ENCODE measurements around the gene SDC1. TPM values are rescaled to one million over a fixed set of nuclear protein-coding genes. Genes with fewer than 3 reads are reported as not detected.
A peak's percentile ranks its signal among the peaks of the same experiment; 100 is the strongest.
"Not testable (repeated sequence)": the region's sequence is repeated elsewhere in the genome, so short reads cannot be mapped to it uniquely, and the experiment has no call there.

The SDC1 gene
- total RNA-seq, 1 donor from 2014 or later = 127 TPM

DNA sequence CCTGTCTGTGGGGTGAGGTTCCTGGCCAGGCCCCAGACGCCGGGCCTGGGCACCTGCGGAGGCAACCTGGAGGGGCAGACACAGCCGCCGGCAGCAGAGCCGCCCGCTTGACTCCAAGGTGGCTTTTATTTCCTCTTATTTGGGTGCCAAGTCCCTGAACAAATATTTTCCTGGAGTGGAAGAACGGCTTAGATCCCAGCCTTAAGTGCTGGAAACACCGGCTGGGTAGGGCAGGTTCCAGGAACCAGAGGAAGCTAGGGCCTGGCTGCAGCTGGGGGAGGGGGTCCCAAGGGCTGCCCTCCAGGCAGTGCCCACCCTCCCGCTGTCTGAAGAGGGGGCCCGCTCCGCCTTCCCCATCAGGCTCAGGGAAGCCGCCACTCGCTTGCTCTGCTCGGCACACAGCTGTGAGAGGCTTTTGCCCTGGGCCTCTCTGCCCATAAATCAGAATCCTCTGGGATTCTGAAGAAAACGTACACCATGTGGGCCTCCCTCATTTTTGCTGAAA lies 28.2 kb downstream of the SDC1 start:
- peak; percentile 33 for DNase-seq

DNA sequence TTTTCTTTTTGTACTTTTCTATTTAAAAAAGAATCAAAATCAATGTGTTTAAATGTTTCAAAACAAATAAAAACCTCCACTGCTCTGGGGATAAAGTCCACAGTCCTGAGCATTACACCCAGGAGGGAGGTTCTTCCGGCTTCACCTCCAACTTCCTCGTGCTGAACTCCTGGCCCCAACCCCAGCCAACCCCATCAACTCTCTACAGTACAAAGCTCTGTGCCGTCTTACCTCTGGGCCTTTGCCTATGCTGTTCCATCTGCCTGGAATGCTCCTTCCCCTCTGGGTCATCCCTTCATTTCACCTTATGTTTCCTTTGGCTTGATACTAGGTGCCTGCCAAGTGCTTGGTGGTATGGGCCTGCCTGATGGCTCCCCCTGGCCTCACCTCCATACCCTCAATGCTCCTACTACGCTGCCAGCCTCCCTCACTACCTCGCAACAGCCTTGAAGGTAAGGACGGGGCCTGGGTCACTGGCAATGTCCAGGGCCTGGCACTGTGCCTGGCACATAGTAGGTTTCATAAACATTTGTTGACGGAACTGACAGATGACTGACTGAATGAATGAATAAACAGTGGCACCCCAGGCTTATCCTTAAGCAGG lies 28.8 kb downstream of the SDC1 start:
- DNase-seq = no peak

DNA sequence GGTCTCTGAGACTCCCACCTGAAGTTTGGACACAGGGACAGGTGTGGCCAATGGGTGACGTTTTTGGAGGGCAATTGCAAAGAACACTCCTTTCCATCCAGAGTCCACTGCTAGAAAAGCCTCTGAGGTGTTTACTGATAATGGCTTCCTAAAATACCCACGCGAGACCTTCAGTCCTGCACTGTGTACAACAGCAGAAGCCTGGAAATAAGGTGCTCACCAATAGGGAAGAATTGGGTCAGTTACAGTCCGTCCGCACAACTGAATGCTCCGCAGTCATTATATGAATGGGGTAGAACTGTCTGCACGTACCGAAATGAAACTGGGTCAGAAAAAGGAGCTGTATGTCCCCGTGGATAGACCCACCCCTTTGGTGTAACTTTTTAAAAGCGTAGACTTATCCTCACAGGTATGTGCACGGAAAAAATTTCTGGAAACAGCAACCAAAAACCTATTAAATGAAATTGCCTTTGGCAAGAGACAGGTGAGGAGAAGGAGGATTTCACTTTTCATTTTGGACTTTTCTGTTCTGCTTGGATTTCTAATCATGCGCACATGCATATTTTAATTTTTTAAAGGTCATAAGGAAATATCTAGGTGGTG lies 29.4 kb downstream of the SDC1 start:
- no peak for DNase-seq

DNA sequence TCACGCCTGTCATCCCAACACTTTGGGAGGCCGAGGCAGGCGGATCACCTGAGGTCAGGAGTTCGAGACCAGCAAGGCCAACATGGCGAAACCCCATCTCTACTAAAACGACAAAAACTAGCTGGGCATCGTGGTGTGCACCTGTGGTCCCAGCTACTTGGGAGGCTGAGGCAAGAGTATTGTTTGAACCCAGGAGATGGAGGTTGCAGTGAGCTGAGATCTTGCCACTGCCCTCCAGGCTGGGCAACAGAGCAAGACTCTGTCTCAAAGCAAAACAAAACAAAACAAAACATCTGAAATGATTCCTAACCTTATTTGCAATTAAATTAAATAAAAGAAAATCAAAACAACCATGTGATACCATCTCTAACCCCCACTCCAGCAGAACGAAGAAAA lies 29.9 kb downstream of the SDC1 start:
- DNase-seq = not testable (repeated sequence)

DNA sequence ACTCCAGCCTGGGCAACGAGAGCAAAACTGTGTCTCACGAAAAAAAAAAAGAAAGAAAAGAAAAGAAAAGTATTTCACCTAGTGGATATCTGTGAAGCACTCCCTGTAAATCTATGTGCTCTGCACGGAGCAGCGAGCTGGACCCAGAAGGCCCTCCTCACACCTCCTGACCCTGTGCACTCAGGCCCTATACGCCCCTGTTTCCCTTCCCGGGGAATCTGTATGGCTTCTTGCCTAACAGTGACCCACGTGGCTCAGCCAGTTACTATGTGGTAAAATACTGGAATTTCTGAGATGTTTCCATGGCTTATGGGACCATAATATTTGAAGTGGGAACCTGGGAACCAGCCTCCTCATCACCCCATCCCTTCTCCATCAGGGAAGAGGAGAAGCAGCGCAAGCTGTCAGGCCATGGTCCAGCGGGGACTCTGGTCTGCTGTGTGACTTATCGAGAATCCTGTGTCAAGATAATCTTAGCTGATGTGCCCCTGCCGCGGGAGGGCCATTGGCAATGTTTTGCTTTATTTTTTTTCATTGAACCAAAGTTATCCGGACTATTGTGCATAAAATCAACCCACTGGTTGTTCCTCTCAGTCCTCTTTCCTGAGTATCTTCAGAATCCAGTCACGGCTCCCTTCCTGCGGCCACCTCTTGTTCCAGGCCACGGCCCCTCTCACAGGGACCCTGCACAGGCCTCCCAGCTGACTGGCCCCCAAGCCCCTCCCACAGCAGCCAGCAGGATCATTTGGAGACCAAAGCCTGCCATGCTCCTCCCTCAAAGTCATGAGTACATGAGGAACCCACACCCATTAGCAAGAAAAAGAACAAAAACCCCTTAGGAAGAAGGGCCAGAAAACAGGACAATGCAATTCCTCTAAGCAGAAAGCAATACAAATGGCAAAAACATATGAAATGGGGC lies 30.6 kb downstream of the SDC1 start:
- DNase-seq = no peak

DNA sequence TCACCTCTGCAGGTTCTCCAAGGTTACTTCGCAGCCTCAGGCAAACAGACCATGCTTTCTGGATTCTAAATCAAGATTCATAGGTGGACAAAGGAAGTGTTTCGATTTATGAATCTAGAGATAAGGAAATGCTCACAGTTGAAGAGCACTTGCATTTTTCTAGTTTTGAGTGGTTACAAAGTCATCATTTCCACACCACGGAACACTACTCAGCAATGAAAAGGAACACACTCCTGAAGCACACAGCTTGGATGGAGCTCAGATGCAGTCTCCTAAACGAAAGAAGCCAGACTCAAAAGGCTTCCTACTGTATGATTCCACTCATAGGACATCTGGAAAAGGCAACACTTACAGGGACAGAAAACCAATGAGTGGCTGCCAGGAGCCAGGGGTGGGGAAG lies 31.7 kb downstream of the SDC1 start:
- no peak for DNase-seq

DNA sequence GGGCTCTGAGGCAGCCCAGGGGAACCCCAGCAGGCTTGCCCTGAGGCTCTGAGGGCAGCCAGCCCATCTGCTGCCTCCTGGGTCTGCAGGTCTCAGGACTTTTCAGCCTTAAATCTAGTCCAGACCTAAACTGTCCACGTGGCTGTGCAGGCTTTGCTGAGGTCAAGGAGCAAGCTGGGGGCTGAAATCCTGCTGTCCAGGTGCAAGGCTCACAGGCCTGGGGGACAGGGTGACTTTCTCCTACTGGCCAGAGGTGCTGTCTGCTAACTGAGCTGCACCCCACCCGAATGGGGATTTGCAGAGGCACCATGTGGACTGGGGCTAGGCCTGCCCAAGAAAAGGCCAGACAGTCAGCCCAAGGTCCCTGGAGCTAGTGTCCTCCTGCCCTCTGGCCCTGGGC lies 32.1 kb downstream of the SDC1 start:
- DNase-seq = no peak

DNA sequence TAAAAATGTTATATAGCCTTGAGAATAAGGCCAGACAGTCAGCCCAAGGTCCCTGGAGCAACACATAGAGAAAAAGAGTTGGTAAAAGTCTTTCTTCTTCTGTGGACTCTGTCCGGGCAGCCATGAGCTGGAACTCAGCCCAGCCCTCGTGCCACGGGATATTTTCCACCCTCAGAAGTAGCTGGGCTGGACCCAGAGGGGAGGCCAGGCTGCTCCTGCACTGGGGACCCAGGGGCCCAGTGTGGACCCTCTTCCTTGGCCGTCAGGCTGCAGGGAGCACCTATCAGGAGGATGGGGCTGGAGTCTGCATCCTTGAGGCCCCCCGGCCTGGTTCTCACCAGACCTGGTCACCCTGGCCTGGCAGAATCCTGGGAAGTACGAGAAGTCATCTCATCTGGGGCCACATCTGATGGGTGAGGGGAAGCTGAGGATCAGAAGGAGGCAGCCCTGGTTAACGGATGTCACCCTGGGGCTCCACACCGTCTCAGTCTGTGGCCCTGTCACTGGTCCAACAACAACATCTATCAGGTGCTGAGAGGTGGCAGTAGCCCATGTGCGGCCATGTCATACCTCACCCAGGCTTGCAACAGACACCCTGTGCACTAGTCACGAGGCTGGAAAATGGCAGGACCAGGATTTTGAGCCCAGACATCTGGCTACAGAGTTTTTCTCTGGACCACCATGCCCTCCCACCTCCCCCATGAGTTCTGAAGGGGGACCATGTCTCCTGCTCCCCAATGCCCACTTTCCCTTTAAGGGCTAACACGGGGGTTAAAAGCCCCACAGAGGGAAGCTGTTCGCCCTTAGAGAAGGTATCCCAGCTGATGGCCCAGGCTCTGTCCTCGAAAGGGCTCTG lies 33.0 kb downstream of the SDC1 start:
- no peak for DNase-seq

DNA sequence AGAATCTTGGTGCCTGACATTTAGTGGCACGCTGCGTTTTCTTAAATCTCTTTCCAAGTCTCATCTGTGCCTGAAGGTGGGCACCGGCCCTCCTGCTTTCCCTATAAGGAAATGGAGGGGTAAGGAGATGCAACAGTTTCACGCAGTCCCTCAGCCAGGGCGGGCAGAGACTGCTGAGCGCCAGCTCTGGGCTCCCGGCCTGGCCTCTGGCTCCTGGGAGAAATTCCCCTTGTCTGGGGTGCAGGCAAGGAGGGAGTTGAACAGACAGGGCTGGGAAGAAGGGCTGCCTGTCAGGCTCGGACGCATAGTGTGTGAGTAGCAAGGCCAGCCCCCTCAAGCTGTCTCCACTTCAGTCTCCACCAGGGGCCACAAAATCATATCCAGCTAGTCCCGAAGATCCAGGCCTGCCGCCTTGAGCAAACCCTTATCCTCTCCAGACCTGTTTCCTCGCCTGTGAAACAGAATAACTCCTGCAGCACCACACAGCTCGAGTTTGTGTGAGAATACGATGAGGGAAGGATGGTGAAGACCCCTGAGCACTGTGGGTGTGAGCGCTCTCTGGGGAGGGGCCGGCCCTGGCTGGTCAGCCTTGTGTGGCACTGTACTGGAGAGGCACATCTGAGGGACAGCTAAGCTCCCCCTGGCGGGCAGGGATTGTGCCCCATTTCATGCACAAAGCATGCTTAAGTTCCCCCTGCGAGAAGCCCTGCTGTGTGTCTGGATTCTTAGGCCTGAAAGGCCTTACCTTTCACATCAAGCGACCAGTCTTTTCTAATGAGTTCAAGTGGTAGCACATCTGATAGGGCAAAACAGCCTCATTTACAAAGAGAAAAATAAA lies 33.8 kb downstream of the SDC1 start:
- DNase-seq = no peak

DNA sequence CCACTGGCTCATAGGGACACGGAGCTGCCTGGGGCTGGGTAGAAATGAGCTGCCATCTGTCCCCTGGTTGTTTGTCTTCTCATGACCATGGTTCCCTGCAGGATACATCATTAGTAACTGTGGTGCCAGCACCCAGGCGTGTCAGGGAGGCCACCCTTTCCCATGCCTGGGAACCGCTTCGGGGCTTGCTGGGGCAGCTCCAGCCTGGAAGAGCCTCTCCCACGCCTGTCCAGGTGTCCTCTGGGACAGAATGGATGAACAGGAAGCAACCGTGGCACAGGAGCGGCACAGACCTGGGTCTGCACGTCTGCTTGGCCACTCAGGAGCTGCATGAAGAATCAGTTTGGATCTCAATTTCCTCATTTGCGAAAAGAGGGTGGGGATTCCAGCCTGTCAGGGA lies 34.8 kb downstream of the SDC1 start:
- DNase-seq = no peak

DNA sequence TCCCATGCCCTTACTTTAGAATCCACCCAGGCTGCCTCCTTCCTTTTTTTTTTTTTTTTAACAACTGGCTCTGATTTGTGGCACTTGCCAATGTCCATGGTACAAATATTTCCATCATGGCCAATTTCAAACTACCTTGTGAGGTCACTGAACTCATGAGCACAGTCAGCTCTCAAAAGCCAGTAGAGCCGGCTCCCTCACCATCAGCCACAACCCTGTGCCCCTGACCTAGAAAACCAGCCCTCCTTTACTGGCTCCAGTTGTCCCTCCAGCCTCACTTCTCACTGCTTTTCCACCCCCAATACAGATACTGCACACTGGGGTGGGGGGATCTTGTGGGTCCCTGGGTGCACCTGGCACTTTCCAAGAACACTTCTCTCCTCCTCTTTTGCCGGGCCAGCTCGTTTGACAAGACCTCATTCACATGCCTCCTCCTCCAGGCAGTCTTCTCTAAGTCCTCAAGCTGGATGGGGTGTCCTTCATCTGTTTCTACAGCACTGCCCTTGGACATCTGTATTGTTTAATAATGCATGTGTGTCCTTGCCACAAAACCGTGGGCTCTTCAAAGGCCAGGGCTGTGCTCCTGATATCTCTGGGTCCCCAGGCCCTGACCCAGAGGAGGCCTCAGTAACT lies 35.5 kb downstream of the SDC1 start:
- DNase-seq = no peak

DNA sequence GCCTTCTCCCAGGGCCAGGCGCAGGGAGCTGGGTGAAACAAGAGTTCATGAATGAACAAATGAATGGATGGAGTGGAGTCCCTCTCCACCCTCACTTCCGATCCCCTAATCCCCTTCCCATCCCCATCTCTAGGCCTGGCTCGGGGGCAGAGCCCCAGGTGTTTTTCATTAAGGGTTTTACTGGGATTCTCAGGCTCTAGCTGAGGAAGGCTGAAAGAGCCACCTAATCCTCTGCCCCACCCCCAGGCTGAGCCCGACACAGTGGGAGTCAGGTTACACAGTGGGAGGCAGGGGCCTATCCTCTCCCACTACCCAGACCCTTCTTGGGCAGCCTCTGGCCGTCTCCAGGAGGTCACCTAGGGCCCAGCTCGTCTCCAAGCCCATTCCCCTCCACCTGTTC lies 36.1 kb downstream of the SDC1 start:
- DNase-seq = no peak

DNA sequence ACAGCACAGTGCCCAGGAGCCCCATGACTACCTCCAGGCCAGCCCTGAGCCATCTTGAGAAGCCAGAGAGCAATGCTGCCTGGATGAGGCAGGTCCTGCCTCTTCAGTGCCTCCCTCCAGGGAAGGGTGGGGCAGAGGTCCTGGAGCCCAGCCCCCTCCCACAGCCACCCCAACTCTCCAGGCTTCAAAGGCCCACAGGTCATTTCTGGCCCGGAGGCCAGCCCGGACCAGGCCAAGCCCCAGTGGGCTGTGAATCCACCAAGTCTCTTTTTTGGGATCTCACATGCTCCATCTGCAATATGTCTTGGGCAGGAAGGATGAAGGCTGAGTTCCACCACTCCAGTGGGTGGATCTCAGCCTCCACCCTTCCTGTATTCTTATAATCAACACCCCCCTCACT lies 36.7 kb downstream of the SDC1 start:
- no peak for DNase-seq

DNA sequence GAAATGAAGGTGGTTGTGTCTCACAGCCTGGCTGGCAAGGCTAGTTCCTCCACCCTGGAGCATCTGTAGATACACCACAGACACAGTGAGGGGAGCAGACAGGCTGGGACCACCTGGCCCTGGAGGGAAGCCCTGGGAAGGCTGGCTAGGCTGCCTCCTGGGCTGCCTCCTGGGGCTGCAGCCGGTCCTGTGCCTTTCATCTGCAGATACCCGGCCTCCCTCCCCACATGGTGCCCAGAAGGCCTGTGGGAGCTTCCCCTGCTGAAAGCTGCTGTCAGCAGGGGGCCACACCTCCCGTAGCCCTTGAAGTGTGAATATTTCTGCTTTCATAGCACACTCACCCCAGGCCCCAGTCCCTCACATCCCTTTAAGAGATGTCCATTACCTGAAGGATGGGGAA lies 37.6 kb downstream of the SDC1 start:
- DNase-seq = no peak

DNA sequence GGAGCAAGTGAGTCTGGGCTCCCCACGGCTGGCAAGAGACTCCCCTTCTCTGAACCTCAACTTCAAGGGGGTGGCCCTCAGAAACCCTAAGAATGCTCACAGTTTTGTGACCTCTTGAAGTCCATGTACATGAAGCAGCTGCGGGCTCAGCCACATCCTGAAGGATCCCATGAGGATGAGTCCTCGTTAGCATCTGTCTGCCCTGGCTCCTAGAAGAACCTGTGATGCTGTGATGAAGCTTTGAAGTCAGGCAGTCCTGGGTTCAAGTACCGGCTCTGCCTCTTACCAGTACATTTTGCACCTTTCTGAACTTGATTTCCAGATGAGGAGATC lies 38.1 kb downstream of the SDC1 start:
- no peak for DNase-seq

DNA sequence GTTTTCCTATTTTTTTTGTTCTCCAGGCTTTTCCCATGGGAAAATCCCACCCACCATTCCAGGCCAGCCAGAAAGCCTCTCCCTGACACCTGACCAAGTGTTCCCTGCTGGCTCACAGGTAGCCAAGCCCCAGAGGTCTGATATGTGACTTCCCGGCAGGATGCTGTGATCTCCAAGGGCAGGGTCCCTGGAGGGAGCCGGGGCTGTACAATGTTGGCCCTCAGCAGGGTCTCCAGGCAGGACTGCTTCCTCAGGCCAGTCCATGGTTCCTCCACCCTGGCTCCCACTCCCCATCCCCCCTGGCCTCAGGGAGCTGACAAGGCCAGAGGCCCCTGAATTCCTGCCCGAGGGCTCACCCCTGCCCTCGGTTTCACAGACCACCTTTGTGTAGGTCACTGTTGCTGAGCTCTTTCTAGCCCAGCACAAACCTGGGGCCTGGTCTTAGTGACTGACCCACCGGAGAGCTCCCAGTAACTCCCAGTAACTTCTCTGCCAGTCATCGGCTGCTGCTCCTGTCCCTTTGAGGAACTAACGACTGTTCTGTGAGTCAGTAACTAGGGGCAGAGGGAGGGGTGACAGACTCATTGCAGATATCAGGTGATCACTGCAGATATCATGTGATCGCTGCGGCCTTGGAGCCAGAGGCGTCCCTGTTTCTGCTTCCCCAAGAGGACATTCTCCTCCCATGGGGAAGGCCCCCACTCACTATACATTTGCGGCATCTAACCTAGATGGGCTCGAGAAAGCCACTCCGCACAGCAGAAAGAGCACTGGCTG lies 38.7 kb downstream of the SDC1 start:
- DNase-seq = no peak

DNA sequence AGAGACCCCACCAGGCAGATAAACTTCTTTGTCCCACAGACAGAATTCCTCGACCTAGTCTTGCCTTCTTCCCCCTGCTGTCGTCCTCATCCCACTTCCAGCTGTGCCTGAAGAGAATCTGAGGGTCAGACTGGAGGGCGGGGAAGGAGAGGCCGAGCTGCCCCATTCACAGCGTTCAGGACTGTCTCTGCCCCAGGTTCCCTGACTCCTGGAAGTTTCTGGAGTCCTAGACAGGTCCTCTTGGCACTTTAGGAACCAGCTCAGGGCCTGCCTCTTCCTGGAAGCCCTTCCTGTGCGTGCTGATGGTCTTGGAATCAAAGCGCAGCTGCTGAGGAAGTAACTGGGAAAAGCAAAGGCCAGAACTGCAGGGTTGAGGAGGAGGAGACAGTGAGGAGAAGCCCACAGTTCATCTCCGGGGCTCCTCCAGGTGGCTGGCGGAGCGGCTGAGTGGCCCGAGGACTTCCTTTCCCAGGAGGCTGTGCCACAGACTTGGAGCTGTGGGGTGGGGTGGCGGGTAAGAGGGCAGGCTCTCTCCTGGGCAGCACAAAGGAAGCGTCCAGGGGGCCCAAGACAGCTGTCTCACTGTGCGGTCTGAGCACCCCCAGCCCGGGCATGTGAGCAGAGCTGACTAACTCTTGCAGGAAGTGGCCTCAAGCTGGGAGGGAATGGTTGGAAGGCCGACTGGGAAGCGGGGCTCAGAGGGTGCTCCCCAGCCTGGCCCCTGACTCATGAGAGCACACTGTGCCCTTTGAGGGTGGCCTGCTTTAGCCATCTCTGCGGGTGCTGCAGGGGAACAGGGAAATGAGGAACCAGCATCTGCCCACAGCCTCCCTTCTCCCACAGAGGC lies 39.5 kb downstream of the SDC1 start:
- no peak for DNase-seq

DNA sequence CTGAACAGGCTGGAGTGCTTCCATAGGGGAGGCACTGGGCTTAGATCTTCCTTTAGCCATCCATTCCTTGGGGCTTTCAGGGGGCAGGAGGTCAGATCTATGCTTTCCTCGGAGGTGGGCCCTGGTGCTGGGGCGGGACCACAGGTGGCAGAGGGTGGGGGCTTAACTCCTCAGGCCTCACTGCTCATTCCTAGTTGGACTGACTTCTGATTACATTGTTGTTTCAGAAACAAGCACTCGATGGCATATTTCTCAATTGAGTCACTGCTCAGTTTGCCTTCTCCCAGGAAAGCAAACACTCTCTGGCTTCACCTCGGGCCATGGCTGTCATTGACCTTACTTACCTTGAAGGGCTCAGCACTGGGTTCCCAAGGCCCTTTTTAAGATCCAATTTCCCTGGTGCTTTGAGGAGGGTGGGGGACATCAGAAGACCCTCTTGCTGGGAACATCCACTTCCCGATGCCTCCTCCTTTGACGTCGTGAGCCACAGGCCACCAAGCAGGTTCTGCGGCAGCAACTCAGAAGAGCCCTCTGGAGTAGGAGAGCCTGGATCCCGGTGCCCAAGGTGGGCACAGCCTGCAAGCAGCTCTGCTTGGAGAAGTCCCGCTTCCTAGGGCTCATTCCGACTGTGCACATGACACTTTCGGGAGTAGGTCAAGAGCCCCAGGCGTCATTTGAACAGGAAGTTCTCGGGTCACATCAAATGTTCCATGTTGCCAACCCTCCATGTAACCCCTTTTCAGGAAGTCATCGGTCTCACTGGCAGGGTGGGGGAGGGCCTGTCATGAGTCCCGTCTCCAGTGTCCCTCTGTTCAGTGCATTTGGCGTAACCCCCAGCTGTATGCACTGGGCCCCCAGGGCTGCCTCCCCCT lies 40.6 kb downstream of the SDC1 start:
- no peak for DNase-seq

Measured in skin of body (tissue), 2 donors.